A549 (cell line): ENCODE data around the gene HERC2.
"Not testable (repeated sequence)": the region's sequence is repeated elsewhere in the genome, so short reads cannot be mapped to it uniquely, and the experiment has no call there.

Experiments used
- CTCF ChIP-seq: fragments of >200 bp; sonication (Bioruptor Twin); formaldehyde crosslinking; IDR thresholded peaks from 3 replicates; pipeline ENCODE4 v1.5.1; 2016
- ESRRA ChIP-seq: fragments of 150-350 bp; IDR thresholded peaks from 2 replicates; pipeline ENCODE4 v1.6.1; 2014; ENCODE audit warnings: mild to moderate bottlenecking, low read length, borderline replicate concordance
- FOSB ChIP-seq: fragments of 250-450 bp; sonication (Bioruptor Pico); IDR thresholded peaks from 2 replicates; pipeline ENCODE4 v1.5.0; 2020; ENCODE audit warnings: mild to moderate bottlenecking, moderate library complexity
- RAD21 ChIP-seq, 2 experiments: fragments of >200 bp in 1 of 2; sonication (Bioruptor Twin) in 1 of 2; formaldehyde crosslinking in 1 of 2; IDR thresholded peaks in 1 of 2; conservative IDR thresholded peaks in 1 of 2; 2 replicates in 1 of 2; 3 replicates in 1 of 2; pipeline ENCODE4 v1.6.1; 2012 to 2018; ENCODE audit warnings: inconsistent platforms in 1 of 2

- TF ChIP-seq ESRRA; FOSB (CRISPR knock-in tag); RAD21 (conservative IDR thresholded peaks at IDR 0.05 in 1 of 2, IDR thresholded peaks at IDR 0.05 in 1 of 2); CTCF: not testable (repeated sequence)
Measured at GRCh38 chr15:28321358-28322078, 461 bp downstream of the HERC2 start.
